Neural cell (in vitro differentiated cells): Measurements from ENCODE around the gene CENPO.

ENCODE experiments used
- CTCF ChIP-seq: fragments of 450-650 bp; IDR thresholded peaks from 2 replicates; pipeline ENCODE4 v1.5.1; 2014; ENCODE audit warnings: antibody characterized with exemption, mild to moderate bottlenecking, moderate library complexity; ENCODE audit not compliant: poor library complexity, severe bottlenecking
- EP300 ChIP-seq: fragments of 450-650 bp; conservative IDR thresholded peaks from 2 replicates; pipeline ENCODE4 v1.6.1; 2014; ENCODE audit warnings: antibody characterized with exemption, mild to moderate bottlenecking, moderate library complexity; ENCODE audit not compliant: poor library complexity, severe bottlenecking
- EZH2 ChIP-seq: fragments of 200-600, 300-800 bp; shearing (Covaris generic), sonication (generic); IDR thresholded peaks from 2 replicates; pipeline ENCODE4 v1.6.1; 2014; ENCODE audit warnings: antibody characterized with exemption, low read length, borderline replicate concordance, mild to moderate bottlenecking; ENCODE audit not compliant: insufficient read depth, poor library complexity, severe bottlenecking
- POLR2AphosphoS5 ChIP-seq: IDR thresholded peaks from 2 replicates; pipeline ENCODE4 v1.6.1; 2012
- REST ChIP-seq: IDR thresholded peaks from 2 replicates; pipeline ENCODE4 v1.6.1; 2012; ENCODE audit warnings: borderline replicate concordance
- SMC3 ChIP-seq: fragments of 450-650 bp; conservative IDR thresholded peaks from 2 replicates; pipeline ENCODE4 v1.6.1; 2014; ENCODE audit warnings: antibody characterized with exemption, mild to moderate bottlenecking, moderate library complexity; ENCODE audit not compliant: poor library complexity
- TAF1 ChIP-seq: IDR thresholded peaks from 2 replicates; pipeline ENCODE4 v1.6.1; 2012; ENCODE audit warnings: low read depth

GRCh38 chr2:24857746-24858145, 64.5 kb downstream of the CENPO start:
- TF ChIP-seq CTCF (no peak), EZH2 (no peak), EP300 (no peak), POLR2AphosphoS5 (no peak), SMC3 (no peak), TAF1 (no peak), REST (no peak)
